ENCODE results near the gene FCAMR.

FCAMR gene

DNA sequence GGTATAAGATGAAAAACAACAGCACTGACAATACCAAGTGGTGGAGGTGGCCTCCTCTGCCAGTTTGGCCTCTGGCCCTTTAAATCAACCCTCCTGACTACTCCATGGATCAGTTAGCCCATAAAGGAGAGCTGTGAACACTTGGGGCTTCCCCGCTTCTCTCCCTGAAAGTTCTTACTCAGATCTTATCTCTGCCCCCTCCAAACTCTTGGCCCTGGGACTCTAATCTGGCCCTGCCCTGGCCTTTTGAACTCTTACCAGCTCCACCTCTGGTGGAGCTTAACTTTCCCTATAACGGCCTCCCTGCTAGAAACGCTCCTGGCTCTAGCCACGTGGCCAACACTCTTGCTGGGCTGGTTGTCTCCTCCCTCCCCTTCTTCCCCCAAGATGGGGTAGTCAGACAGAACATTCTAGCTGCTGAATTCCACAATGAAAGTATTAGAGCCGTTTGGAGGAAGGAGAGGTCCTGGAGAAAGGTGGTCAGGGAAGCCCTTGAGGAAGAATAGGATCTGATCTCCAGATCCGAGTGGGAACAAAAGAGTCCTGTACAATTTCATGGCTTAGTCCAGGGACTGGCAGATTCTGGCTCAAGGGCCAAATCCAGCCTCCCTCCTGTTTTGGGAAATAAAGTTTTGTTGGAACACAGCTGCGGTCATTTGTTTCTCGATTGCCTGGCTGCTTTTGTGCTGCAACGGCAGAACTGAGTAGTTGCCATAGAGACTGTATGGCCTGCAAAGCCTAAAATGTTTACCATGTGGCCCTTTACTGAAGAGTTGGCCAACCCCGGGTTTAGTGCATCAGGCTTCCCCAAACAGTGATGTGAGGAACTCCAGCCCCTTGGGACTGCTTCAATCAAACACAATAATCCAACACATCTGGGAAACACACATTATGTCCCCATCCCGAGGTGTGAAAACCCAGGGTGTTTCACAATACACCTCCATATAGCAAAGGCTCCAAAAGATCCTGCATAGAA is 14.5 kb downstream of the FCAMR start:
- no peak for DNase-seq

DNA sequence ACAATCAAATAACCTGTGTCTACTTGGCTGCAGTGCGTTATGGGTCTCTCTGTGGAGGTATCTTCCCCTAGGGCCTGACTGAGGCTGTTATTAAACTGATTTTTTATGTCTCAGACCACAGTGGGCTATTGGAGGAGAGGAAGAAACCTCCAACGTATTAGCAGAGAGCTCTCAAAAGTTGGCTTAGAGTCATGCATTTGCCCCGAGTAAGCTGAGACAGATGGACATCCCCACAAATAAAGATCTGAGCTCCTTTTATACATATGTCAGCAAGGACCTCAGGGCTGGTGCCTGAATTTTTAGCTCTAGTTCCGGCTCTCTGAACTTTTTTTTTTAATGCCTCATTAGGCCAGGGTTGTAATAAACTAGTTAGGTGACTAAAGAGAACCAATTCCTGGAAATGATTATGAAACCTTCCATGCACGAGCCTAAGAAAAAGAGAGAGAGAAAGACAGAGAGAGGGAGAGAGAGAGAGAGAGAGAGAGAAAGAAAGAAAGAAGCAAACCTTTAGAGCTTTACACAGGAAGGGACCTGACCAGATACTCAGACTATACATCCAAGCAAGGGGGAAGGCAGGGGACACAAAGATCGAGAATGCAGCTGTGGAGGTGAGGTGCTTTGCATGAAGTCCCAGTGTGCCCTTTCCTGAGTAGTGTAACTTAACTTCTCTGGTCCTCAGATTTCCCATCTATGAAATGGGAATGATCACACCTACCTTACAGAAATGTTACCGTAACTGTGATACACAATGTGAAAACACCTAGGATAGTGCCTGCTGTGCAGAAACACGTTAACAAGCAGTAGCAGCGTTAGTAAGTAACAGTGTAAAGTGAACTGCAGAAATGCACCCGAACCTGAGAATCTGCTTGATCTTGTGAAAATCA is 15.6 kb downstream of the FCAMR start:
- no peak for DNase-seq

DNA sequence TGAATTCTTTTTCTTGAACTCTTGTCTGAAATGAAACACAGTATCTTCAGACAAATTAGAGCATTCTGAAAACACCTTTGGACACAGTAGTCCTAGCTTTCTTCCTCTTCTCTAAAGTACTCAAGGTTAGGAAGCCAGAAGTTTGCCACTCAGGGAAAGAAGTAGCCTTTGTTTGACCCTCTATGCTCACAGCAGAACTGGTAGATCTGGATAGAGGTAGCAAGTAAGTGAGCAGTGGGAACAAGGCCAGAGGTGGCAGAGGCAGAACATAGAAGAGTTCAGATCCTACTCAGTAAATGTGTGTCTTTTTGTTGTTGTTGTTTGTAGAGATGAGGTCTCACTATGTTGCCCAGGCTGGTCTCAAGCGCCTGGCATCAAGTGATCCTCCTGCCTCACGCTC is 16.6 kb downstream of the FCAMR start:
- DNase-seq, result no peak

DNA sequence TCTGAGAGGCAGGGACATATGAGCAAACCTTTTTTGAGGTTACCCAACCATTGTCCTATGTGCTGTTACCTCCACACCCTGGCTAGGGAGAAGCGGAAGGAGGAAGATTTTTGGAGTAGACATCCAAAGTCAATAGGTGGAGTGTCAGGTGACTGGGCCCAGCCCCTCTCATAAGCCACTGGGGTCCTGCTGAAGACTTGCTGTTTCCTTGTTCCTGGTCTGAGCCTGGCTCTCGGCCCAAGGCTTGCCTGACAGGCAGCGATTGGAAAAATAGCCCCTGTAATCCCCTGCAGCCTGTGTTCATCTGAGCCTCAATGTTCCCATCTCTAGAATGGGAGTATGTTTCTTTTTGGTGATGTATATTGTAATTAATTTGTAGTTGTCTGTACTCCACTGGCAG is 17.1 kb downstream of the FCAMR start:
- no peak for DNase-seq

- no peak for DNase-seq
These were observed 18.1 kb downstream of the FCAMR start for GRCh38 chr1:206952171-206952570.

DNA sequence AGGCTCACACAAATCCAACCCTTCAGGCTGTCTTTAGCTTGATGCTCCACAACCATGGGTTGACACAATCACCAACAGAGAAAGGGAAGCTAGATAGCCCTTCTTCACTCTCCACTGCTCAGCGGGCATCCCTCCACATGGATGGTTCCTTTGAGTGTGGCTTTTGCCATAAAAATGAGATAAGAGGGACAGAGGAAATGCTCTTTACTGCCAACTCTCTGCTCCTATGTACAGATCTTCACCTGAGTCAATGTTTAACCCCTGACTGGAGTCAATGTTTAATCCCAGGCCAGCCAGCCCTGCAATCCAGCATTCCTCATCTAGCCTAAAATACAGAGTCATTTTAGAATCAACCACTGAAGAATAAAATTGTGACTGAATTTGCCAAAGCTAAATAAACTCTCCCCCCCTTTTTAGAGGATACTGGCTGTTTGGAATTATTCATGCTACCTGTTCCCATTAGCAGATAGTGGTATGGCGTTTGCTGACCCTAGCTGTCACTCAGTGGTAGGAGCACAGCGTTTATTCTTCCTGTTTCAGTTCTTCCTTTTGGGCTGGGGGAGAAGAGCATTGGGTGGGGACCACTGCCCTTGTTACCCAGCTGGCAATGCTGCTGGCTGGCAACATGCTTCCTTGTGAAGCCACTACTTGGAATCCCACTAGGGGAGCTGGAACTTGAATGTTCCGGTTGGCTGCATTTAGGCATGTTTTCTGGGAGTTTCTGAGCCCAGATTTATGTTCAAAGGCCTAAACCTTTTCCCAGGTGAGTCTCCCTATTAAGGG is 18.8 kb downstream of the FCAMR start:
- no peak for DNase-seq

DNA sequence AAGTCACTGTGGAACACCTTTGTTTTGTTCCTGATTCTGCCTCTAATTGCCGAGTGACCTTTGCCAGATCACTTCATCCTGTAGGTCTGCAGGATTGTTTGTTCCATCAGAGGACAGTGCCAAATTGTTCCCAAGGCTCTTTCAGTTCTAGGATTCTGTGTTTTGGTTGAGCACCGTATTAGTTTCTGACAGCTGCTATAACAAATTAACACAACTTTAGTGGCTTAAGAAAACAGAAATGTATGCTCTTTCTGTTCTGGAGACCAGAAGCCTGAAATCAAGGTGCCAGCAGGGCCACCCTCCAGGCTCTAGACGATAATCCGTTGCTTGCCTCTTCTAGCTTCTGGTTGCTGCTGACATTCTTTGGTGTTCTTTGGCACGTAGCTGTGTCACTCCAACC is 20.6 kb downstream of the FCAMR start:
- no peak for DNase-seq

DNA sequence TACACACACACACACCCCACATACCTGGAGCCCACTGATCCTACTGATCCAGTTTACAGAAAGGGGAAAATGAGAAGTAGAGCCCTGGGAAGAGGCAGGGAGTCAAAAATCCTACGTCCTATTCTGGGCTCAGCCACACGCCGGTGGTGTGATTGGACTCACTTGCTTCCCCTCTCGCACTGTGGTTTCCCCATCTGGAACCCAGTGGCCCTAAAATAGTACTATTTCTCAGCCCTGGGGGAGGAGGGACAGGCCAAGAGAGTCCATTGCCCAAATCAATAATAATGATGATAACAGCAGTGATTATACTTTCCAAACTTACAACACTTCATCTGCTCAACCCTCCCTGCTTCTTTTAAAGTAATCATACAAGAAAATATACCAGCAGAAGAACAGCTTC is 21.1 kb downstream of the FCAMR start:
- DNase-seq, result no peak

- DNase-seq, result no peak
These were observed 23.0 kb downstream of the FCAMR start for GRCh38 chr1:206947255-206947654.

DNA sequence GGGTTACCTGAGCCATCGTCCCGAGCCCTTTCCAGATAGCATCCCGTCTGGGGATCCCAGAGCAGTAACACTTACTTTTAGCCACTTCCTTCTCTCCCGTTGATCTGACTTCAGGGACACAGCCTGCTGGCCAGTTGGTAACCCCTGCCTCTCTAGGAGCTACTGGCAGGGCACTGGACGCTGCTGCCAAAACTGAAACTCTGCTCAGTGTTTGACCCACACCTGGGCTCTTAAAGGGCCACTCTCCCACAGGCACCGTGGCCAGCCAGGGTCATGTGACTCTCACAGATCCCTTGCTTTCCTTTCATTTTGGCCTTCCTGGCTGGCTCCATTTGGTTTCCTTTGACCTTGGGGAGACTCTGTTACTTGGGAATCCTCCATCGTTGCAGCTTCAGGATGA is 24.0 kb downstream of the FCAMR start, which contains the start of gene PIGR:
PIGR (minus strand) TSS at position 206 of the 400 bp plus-strand sequence. CDS start 5,935 bp downstream, outside the sequence.
- DNase-seq, result no peak

DNA sequence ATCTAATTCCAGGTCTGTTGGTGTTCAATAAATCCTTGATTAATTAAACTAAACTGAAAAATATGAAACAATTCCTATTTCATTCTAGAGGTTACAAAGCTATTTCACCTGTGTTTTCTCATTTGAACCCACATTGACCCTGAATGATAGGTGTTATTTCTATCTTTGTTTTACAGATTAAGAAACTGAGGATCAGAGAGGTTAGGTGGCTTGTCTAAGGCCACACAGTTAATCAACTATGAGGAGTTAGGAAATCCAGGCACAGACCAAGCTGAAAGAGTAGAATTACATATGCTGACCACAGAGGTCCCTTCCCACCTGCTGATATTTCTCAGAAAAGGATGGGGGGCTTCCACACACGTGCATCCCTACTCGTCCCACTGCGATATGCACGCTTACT is 24.5 kb downstream of the FCAMR start:
- DNase-seq, result no peak

DNA sequence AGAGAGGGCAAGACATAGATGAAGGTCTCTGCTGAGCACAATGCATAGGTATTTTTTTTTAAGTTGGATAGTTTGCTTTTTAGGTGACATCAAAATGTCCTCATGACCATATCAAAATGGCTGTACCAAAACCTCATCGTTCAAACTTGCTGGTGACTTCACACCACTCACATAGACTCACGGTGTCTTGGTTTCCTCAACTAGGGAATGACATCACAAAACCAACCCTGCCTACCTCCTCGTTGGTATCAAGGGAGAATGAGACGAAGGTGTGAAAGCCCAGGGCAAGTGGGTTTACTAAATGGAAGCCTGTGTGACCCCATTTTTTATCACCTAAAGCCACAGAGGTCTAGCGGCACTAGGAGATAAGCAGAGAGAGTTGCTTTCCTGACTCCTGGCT is 25.6 kb downstream of the FCAMR start:
- DNase-seq, result no peak

DNA sequence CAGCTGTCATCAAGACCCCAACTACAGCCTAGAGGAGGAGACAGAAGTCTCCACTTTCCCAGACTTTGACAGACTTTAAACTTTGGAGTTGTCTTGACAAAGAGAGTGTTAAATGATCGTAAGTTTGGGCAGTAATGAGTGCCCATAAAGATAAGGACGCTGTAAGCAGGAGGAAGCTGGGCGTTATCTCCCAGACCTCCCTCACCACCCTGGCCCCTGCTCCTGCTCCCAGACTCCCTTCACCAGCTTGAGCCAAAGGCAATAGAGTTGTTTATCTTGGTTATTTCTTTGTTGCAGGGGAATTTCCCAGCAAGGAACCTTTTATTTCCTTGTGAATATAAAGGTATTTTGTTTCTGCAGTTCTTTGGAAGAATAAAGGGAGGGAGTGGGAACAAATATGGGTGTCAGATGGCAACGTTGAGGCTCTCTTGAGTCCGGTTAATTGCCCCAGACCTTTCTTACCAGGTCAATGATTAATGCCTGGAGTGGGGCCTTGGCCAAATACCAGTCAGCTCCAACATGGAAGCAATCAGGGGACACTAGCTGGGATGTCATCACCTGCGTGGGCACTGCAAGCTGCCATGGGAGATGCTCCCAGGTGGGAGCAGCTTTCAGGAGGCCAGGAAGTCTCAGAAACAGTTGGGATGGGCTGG is 28.4 kb downstream of the FCAMR start:
- DNase-seq, result no peak

GRCh38 chr1:206940588-206940936 is 29.7 kb downstream of the FCAMR start:
- DNase-seq, result no peak

GRCh38 chr1:206939841-206940587 is 30.2 kb downstream of the FCAMR start:
- no peak for DNase-seq

- DNase-seq, result no peak
These were observed 31.1 kb downstream of the FCAMR start for GRCh38 chr1:206939131-206939530.

- no peak for DNase-seq
These were observed 32.8 kb downstream of the FCAMR start for GRCh38 chr1:206937425-206937824.

- no peak for DNase-seq
These were observed 34.7 kb downstream of the FCAMR start for GRCh38 chr1:206935491-206936067.

DNA sequence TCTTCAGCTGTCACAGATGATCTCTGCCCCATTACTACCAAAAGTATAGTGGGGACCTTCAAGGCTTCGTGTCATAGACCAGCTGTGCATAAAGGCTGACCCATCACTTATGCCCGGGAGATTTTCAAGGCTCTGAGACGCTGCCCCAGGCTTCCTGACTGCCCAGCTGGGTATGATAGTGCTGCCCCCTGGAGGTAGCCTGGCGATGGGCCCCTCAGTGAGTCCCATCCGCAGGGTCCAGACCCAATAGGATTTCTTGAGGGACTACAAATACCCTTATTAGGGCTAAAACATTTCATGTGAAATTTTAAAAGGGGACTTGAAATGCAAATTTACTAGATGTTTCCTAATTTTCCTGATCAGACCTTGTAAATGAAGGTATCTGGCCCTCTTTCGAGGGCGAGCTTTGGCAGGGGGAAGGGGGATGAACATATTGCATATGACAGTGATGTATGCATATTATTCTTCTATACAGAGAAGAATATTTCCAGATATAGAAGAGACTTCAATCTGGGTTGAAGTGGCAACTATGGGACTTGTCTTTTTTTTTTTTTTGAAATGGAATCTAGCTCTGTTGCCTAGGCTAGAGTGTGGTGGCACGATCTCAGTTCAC is 36.8 kb downstream of the FCAMR start:
- DNase-seq, result no peak

GRCh38 chr1:206932177-206932576 is 38.1 kb downstream of the FCAMR start:
- no peak for DNase-seq

GRCh38 chr1:206931709-206932108 is 38.6 kb downstream of the FCAMR start:
- DNase-seq, result no peak

Data from T1000 (cell line).